Uterus (tissue), 2 donors: ENCODE results near the gene CDC5L.

Experiments used
- CTCF ChIP-seq, 4 experiments: fragments of 200-600 bp in 2 of 4; fragments of 450-650 bp in 2 of 4; sonication (generic) in 2 of 4; IDR thresholded peaks; one replicate each; pipeline ENCODE4 v1.5.1; 2016 to 2019; ENCODE audit warnings: antibody characterized with exemption in 4 of 4, mild to moderate bottlenecking in 2 of 4, moderate library complexity in 1 of 4
- POLR2A ChIP-seq, 2 donors: fragments of 450-650 bp; IDR thresholded peaks; one replicate each; pipeline ENCODE4 v1.6.1; 2016; ENCODE audit warnings: antibody characterized with exemption in 2 of 2, mild to moderate bottlenecking in 1 of 2, moderate library complexity in 1 of 2

DNA sequence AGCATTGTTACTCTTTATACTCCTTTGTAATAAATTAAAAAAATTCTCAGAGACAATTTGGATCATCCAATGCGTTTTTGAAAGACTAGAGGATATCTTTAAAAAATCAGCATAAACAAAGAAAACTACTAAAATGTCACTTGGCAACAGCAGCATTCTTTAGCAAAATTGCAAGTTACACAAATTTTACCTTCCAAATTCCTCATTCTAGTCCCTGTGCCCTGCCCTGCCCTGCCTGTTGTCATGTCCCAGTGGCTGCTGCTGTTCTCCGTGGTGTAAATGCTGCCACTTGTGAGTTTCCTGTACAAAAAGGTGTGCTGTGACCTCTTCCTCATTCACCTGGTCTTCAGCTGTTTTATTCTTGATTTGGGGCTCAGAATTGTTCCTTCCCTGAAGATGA is 83.2 kb downstream of the CDC5L start:
- TF ChIP-seq CTCF (IDR thresholded peaks at IDR 0.05) (no peak), POLR2A (IDR thresholded peaks at IDR 0.05) (no peak)
